ENCODE results near the gene BEST2.

Gene BEST2

DNA sequence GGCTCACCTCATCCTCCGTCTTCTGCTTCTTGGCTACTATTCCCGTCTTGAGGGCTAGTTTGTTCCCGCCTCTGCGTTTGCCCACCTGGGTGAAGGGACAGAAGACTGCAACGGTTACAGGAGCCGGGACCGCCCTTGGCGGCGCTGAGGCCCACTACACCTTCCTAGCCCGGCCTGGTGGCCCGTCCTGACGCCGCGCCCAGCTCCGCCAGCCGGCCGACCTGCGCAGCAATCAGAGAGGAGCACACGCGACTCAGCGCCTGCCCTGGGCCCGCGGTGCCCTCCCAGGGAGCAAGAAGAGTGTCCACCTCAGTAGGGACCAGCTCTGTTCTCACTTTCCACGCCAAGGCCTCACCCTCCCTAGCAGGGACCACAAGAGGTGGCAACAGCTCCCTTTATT lies 20.3 kb upstream of the BEST2 start:
- DNase-seq = no peak

DNA sequence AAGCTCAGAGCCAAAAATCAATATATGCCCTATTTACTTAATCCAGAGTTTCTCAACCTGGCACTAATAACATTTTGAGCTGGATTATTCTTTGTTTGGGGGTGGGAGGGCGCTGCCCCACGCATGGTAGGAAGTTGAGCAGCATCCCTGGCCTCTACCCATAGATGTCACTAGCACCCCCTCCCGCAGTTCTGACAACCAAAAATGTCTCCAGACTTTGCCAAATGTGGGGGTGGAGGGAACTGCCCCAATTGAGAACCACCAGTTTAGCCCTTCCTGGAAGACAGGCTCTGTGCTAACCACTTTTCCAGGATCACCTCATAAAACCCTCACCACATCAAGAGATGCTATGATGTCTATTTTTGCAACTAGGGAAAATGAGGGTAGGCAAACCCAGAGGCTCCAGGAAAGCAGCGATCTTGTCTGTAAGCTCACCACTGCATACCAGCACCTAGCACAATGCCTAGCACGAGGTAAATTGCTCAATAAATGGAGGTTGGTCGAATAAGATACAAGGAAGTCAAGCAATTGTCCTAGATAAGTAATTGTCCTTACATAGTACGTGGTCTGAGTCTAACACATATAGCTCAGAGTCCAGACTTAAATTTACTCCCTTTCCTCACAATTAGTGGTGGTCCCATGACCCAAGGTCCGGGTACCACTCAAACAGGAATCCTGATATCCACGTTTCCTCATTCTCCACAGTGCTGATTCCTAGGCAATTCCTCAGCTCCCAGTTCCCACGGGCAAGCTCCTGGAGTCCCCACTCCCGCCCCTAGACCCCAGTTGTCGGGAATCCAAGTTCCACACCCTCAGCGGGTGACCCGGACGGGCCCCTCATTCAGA lies 18.0 kb upstream of the BEST2 start:
- peak; percentile 73 to 82 for DNase-seq

DNA sequence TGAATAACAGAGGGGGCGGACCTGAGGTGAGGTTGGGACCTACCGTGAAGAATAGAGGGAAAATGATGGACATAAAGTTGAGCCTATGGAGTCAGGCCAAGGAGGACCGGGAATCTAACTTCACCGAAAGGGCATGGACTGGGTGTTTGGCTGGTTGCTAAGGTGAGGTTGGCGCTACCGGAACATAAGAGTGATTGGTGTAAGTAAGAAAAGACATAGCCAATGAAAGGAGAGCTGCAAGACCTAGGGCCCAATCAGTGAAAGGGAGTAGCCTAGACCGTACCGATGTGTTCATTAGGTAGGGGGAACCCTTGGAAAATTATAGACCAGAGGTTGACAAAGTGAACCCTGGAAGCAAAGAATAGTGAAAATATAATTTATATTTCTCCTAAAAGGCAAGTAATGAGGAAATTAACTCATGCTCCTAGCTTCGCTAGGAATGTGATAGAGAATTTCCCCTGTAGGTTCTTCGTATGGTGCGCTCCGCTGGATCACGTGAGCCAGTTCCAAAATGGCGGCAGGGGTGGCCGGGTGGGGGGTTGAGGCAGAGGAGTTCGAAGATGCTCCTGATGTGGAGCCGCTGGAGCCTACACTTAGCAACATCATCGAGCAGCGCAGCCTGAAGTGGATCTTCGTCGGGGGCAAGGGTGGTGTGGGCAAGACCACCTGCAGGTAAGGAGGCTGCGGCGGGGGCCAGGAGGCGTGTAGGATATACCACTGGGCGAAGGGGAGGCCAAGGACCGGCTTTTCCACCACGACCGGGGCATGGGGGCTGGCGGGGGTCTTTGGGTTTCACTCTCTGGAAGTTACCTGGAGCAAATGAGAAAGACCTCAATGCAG lies 14.4 kb upstream of the BEST2 start, which contains the start of gene GET3:
Gene GET3, plus strand, starts transcription at position 503 of the 840 bp plus-strand sequence. Its CDS starts 9 bp downstream, at position 512.
- DNase-seq = peak; percentile 99 to 100

DNA sequence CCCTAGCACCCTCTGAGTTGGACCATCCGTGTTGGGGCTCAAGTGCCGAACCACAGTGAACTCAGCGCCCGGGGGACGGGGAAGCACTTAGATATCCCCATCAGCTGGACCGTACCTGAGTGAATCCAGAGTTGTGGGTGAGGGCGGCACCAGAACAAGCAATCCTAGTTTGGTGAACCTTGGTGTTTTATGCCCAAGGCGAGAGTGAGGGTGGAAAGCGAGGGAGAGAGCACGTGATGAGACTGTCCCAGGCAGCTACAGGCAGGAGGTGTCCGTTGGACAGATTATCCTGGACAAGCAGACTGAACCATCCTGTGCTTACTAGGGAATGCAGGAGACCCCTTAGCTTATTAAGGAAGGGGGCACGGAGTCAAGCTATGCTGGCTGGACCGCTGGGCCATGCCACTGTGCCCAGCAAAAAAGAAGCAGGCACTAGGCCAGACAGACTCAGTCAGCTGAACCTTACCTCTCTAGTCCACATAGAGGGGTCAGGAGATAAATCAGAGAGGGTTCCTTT lies 13.7 kb upstream of the BEST2 start:
- DNase-seq = no peak

DNA sequence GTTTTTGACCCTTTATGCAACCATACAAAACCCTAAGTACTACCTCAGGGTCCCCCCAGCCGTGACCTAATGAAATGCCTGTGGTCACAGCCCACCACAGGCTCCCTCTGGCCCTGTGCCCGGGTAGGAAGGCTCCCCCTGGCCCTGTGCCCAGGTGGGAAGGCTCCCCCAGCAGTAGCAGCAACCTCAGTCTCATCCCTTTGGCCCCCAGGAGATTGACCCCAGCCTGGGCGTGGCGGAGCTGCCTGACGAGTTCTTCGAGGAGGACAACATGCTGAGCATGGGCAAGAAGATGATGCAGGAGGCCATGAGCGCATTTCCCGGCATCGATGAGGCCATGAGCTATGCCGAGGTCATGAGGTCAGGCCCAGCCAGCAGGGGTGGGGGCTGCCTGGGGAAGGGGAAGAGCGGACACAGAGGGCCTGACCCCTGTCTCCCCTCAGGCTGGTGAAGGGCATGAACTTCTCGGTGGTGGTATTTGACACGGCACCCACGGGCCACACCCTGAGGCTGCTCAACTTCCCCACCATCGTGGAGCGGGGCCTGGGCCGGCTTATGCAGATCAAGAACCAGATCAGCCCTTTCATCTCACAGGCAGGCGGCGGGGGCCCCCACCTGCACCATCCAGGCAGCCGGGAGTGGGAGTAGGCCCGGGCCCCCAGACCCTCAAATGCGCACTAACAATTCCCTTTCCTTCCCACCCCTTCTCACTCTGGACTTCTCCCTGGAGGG lies 6.3 kb upstream of the BEST2 start:
- DNase-seq = no peak

DNA sequence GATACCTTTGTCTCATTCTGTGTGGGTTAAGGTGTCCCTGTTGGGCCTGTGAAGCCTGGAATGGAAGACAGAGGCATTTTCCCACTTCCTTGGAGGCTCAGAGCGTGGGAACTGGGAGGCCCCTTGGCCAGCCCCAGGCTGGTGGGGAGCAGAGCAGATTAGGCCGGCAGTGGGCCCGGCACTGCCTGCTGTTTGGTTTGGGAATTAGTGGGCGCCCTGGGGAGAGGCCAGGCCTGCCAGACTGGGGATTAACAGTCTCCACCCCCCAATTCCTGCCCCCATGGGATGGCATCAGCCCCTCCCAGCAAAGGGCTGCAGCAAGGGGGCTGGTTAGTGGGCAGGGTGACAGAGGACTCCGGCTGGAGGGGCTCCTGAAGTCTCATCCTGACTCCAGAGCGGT lies 3.1 kb upstream of the BEST2 start:
- no peak for DNase-seq

DNA sequence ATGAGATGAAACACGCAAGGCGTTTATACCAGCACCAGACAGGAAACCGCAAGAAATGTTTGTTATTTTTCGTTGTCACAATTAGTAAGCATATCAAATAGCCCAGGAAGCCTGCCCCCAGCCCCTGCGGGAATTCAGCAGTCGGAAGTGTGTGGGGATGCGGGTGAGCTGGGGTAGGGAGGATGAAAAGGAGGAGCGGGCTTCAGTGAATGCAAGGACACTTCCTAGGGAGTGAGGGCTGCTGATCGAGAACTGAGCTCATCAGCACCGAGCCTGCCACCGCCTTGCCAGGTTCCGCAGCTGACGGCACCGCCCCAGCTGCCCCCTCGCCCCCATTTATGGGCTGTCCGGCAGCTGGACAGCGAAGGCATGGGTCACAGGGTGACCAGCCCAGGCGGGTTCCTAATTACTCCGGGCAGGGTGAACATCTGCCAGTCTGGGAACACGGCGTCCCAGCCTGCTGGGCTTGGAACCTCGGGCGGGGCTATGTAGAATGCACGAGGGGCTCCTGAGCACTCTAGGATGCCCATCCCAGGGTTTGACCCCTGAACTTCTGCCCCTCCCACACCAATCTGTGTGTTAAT lies 1.6 kb upstream of the BEST2 start:
- peak in 1 of 2 experiments; percentile 35 for DNase-seq

DNA sequence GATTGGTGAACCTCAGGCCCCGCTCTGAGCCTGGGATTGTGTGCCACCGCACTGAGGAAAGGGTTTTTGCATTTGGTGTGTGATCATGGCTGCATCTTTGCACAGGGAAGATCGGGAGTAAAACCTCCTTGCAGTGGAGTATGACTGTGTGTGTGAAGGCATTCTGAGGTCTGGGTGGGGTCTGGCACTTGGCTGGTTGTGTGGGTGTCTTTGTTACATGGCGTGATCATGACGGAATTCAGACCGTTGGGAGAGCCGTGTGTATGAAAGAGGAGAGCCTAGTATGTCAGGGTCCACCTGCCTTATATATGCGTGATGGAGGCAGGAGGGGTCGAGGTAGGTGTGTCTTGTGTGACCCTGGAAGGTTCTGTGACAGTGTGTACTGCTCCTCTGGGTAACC lies 740 bp upstream of the BEST2 start:
- DNase-seq = no peak

DNA sequence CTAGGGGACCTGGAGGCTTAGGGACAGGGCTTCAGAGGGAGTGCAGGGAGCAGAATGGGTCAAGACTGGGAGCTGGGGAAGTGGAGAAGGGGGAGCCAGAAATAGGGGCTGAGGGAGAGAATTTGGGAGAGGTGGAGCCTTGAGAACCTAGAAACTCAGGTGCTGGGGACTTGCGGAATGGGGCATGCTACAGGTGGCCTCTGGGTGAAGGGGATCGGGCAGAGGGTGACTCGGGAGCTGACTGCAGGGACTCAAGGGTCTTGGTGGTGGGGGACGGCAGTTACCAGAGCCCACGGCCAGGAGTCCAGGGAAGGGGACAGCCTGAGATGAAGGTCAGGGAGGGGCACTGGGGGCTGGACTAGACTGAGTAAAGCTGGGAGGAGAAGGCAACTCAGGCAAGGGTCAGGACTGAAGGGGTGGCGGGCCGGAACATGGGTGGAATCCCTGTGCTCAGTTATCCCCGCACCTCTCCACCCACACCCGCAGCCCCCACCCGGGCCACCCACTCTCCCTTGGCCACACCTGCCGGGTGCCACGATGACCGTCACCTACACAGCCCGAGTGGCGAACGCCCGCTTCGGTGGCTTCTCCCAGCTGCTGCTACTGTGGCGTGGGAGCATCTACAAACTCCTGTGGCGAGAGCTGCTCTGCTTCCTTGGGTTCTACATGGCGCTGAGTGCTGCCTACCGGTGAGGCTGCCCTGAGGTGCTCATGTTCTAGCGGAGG lies 628 bp downstream of the BEST2 start:
- no peak for DNase-seq

DNA sequence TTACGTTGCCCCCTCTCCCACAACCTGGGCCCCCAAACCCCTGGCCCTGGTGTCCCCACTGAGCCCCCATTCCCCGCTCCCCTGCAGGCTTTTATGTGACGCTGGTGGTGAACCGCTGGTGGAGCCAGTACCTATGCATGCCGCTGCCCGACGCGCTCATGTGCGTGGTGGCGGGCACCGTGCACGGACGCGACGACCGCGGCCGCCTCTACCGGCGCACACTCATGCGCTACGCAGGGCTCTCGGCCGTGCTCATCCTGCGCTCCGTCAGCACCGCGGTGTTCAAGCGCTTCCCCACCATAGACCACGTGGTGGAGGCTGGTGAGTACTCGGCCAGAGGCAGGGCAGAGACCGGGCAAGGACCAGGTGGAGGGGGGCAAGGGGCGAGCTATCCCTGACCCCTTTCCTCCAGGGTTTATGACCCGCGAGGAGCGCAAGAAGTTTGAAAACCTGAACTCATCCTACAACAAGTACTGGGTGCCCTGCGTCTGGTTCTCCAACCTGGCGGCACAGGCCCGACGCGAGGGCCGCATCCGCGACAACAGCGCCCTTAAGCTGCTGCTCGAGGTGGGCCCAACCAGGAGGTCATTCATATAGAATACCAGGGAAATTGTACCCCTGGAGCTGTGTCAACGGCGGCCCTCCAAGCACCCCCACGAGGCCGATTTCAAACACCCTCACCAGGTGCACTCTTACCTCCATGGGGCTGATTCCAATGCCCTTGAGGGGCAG lies 3.0 kb downstream of the BEST2 start:
- no peak for DNase-seq

DNA sequence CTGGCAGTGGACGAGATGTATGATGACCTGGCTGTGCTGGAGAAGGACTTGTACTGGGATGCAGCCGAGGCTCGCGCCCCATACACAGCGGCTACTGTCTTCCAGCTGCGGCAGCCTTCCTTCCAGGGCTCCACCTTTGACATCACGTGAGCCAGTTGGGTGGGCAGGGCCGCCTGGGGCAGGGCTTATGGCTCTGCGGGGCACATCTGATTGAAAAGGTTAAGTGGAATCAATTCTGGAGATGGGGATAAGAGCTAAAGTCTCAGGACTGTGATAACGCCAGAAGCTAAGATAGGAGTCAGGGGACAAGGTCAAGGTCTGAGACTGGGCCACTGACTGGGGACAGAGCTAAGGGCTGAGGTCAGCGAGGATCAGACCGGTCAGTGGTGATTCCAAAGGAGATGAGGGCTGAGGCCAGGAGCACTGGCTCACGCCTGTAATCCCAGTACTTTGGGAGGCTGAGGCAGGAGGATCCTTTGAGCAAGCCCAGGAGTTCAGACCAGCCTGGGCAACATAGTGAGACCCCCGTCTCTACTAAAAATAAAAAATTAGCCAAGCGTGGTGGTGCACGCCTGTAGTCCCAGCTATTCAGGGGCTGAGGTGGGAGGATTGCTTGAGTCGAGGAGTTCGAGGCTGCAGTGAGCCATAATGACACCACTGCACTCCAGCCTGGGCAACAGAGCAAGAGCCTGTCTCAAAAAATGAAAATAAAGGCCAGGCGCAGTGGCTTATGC lies 4.7 kb downstream of the BEST2 start:
- no peak for DNase-seq

DNA sequence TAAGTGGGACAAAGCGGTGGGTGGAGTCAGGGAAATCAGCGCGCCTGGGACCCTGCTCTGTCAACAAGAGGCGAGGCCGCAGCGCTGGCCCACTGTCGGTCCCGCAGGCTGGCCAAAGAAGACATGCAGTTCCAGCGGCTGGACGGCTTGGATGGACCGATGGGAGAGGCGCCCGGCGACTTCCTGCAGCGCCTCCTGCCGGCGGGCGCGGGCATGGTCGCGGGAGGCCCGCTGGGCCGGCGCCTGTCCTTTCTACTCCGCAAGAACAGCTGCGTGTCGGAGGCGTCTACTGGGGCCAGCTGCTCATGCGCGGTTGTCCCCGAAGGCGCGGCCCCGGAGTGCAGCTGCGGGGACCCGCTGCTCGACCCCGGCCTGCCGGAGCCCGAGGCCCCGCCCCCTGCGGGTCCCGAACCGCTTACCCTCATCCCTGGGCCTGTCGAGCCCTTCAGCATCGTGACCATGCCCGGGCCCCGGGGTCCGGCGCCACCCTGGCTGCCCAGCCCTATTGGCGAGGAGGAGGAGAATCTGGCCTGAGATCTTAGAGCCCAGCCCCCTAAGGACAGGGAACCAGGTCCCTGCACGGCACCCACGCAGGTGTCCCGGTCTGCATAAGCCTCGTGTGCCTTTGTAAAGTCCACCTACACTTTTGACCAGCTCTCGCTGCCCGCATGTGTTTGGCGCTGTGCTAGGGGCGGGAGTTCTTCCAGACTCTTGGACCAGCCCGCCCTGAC lies 6.1 kb downstream of the BEST2 start:
- peak; percentile 53 to 64 for DNase-seq

DNA sequence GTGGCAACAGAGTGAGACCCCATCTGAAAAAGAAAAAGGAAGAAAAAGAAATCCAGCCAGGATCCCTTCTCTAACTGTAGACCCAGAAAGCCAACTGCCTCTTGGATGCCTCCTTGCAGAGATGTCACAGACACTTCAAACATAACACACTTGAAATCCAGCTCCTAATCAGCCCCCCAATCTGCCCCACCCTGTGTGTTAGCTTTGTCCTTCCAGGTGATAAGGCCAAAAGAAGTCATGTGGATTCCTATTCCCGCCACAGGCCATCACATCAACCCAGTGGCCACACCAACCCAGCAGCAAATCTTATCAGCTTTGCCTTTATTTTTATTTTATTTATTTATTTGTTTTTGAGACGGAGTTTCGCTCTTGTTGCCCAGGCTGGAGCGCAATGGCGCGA lies 8.1 kb downstream of the BEST2 start:
- DNase-seq = no peak

DNA sequence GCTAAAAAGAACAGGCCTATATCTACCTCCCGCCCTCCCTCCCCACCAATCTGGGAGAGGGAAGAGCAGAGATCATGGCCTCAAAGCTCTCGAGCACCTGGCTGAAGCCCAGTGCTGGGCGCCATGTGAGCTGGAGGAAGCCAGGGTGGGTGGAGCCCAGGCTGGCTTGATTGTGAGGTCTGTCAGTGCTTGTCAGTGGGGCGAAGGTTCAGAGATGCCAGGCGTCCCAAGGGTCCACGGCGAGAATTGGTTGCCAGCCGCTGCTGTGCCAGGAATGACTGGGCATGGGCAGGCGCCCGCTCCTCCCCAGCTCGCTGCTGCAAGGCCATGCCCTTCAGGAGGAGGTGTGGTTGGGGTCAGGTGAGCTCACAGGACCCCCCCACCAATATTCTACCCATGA lies 11.5 kb downstream of the BEST2 start:
- no peak for DNase-seq

DNA sequence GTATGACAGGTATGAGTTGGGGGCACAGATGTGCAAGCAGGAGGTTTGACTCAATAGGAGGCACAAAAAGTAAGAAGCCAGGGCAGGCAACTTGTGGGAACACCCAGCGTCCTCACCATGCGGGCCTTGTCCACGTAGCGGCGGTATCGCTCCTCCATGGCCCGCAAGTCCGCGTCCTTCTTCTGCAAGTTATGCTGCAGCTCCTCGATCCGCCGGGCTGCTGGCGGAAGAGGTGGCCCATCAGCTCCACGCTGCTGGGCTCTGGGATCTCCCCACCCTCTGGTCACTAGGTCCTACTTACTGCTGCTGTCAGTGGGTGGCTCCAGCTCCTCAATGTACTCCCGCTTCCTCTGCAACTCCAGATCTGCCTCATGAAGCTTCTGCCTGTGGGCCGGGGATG lies 13.1 kb downstream of the BEST2 start:
- no peak for DNase-seq

DNA sequence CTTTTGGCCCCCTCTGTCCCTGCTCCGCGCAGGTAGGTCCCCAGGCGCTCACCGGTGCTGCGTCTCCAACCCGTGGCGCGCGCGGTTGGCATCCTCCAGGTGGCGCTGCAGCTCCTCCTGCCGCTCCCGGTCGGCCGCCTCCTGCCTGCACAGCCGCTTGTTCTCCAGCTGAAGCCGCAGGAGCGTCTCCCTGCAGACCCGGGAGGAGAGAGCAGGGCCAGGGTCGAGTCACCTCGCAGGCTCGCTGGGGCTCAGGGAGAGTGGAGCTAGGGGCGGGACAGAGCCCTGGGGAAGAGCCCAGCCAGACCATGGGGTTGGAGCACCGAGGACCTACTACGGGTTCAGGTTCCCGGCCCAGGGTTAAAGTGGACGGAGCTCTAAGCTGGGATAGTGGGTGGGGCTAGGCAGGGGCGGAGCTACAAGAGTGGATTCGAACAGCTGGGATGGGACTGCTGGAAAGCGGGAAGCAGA lies 14.5 kb downstream of the BEST2 start:
- peak; percentile 80 for DNase-seq

DNA sequence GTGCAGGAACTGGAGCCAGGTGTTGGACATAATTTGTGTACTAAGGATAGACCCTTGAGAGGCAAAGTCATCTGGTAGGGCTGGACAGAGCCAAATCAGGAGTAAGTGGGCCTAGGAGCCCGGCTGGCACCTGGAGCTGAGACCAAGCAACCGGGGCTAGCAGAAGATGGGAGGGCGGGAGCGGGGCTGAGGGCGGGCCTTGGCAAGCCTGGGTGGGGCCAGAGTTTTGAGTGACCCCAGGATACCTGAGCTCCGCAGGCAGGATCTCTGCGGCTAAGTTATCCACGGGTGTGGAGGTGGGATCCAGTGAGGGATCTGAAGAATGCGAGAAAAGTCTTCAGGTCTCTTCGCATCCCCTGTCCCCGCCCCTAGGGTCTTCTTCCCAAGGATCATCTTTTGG lies 15.6 kb downstream of the BEST2 start:
- DNase-seq = no peak

DNA sequence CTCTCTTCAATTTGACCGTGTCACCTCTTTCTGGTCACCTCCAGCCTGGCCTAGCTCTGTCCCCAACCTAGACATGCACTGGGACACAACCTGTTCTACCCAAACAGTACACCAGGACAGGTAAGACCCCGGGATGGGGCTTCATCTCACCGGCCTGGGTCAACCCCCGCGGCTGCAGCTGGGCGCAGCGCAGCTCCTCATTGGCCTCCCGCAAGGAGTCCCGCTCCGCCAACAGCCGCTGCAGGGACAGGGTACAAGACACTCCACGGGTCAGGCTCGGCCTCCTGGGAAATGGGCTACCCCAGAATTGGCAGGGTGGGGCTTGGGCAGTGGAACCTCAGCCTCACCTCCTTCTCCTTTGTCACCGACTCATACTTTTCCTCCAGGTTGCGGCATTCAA lies 16.1 kb downstream of the BEST2 start:
- no peak for DNase-seq

DNA sequence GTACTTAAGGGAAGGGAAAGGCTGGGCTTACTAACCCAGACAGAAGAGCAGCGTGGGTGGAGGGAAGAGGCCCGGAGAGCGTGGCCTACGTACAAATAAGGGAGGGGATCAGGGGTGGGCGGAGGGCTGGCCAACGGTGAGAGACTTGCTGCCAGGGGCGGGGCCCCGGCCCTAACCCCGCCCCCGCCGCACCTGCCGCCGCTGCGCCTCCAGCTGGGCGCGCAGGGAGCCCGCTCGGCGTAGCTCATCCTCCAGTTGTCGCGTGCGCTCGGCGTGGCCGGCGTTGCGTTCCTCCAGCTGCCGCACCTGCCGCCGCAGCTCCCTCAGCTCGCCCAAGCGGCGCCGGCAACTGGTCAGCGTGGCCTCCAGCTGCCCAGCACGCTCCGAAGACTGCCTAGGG lies 18.1 kb downstream of the BEST2 start:
- DNase-seq = no peak

DNA sequence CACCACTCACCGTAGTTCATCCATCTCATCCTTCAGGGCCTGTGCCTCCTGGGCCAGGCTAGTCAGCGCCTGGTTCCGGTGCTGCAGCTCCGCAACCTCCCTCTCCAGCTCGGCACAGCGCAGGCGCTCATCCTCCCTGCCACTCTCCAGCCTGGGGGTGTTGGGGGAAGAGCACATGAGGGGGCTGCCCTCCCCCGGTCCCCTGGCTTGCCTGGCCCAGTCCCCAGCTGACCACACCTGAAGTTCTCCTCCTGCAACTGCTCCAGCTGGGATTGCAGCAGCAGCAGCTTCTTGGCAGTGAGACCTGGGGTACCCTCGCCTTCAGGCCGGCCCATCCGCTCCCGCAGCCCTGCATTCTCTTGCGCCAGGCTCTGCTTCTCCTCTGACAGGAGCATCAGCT lies 19.3 kb downstream of the BEST2 start:
- DNase-seq = no peak

Measured in Kasumi-1 (cell line).